Measurements from ENCODE around the gene JUN.

- no peak for TF ChIP-seq POLR2AphosphoS5 (IDR thresholded peaks at IDR 0.05; ENCODE audit: low read depth, low read length)
- TF ChIP-seq TAF1 (IDR thresholded peaks at IDR 0.05; ENCODE audit: borderline replicate concordance, insufficient read depth, low read length): no peak
Measured at GRCh38 chr1:58814251-58815068, 30.6 kb upstream of the JUN start.

Data from PFSK-1 (cell line).